ENCODE measurements around the gene PNMA1. TPM values are rescaled to one million over a fixed set of nuclear protein-coding genes. Genes with fewer than 3 reads are reported as not detected.

PNMA1 gene
- total and polyA plus RNA-seq, 2 of the 13 experiments (the other 11 are each of a cell fraction or from before 2014, with no cell fraction given) = 7.0 to 8.3 TPM

- TF ChIP-seq PRDM10 (CRISPR knock-in tag; IDR thresholded peaks at IDR 0.05; ENCODE audit: low read depth) (no peak), NR2F1 (CRISPR knock-in tag; IDR thresholded peaks at IDR 0.05) (no peak), ZNF10 (CRISPR knock-in tag; IDR thresholded peaks at IDR 0.05; ENCODE audit: borderline replicate concordance, low read depth) (no peak), SMARCE1 (IDR thresholded peaks at IDR 0.05; ENCODE audit: borderline replicate concordance) (no peak), MYNN (CRISPR knock-in tag; IDR thresholded peaks at IDR 0.05; ENCODE audit: low read depth) (no peak), ZSCAN12 (CRISPR knock-in tag; IDR thresholded peaks at IDR 0.05) (no peak), MEIS2 (CRISPR knock-in tag; IDR thresholded peaks at IDR 0.05) (no peak), ZNF83 (CRISPR knock-in tag; IDR thresholded peaks at IDR 0.05; ENCODE audit: borderline replicate concordance) (no peak), MNT (IDR thresholded peaks at IDR 0.05) (no peak), PHF5A (CRISPR knock-in tag; IDR thresholded peaks at IDR 0.05; ENCODE audit: low read depth, unreplicated experiment) (no peak), ZNF672 (CRISPR knock-in tag; IDR thresholded peaks at IDR 0.05) (no peak), ZNF235 (CRISPR knock-in tag; IDR thresholded peaks at IDR 0.05; ENCODE audit: borderline replicate concordance) (no peak), SETDB1 (CRISPR knock-in tag; IDR thresholded peaks at IDR 0.05; ENCODE audit: borderline replicate concordance) (no peak), SP2 (CRISPR knock-in tag; IDR thresholded peaks at IDR 0.05) (no peak), FOXM1 (CRISPR knock-in tag; IDR thresholded peaks at IDR 0.05) (no peak), MATR3 (CRISPR knock-in tag; IDR thresholded peaks at IDR 0.05) (no peak), RCOR2 (CRISPR knock-in tag; IDR thresholded peaks at IDR 0.05) (no peak), ZNF674 (CRISPR knock-in tag; IDR thresholded peaks at IDR 0.05; ENCODE audit: low read depth) (no peak)
- TF ChIP-seq, protein P1, sequence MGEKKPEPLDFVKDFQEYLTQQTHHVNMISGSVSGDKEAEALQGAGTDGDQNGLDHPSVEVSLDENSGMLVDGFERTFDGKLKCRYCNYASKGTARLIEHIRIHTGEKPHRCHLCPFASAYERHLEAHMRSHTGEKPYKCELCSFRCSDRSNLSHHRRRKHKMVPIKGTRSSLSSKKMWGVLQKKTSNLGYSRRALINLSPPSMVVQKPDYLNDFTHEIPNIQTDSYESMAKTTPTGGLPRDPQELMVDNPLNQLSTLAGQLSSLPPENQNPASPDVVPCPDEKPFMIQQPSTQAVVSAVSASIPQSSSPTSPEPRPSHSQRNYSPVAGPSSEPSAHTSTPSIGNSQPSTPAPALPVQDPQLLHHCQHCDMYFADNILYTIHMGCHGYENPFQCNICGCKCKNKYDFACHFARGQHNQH (CRISPR knock-in tag; IDR thresholded peaks at IDR 0.05) = no peak
- TF ChIP-seq, protein P2, sequence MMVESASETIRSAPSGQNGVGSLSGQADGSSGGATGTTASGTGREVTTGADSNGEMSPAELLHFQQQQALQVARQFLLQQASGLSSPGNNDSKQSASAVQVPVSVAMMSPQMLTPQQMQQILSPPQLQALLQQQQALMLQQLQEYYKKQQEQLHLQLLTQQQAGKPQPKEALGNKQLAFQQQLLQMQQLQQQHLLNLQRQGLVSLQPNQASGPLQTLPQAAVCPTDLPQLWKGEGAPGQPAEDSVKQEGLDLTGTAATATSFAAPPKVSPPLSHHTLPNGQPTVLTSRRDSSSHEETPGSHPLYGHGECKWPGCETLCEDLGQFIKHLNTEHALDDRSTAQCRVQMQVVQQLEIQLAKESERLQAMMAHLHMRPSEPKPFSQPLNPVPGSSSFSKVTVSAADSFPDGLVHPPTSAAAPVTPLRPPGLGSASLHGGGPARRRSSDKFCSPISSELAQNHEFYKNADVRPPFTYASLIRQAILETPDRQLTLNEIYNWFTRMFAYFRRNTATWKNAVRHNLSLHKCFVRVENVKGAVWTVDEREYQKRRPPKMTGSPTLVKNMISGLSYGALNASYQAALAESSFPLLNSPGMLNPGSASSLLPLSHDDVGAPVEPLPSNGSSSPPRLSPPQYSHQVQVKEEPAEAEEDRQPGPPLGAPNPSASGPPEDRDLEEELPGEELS (CRISPR knock-in tag; IDR thresholded peaks at IDR 0.05) = no peak
Measured at GRCh38 chr14:73753887-73754795, 40.0 kb upstream of the PNMA1 start (continued).

Data from HepG2 (cell line).